Stomach (tissue), 9 donors: ENCODE data around the gene RAD51C. TPM values are rescaled to one million over a fixed set of nuclear protein-coding genes. Genes with fewer than 3 reads are reported as not detected.
"Not testable (repeated sequence)": the region's sequence is repeated elsewhere in the genome, so short reads cannot be mapped to it uniquely, and the experiment has no call there.

Experiments used
- DNase-seq, 2 donors: peaks; one replicate each; pipeline versions ENCODE4 v3.0.0 to v3.0.0-alpha.2; 2013 to 2019
- H3K27ac ChIP-seq, 5 donors: fragments of 200-600 bp in 4 of 5; sonication (generic) in 4 of 5; one replicate each; pipeline ENCODE4 v1.5.1; 2013 to 2019; ENCODE audit warnings: mild to moderate bottlenecking in 1 of 5, moderate library complexity in 1 of 5
- H3K27me3 ChIP-seq, 3 donors: fragments of 200-600 bp; sonication (generic); one replicate each; pipeline ENCODE4 v1.5.1; 2017 to 2019; ENCODE audit warnings: mixed run types in 1 of 3
- H3K36me3 ChIP-seq, 4 donors: fragments of 200-600 bp; sonication (generic); 1 replicate in 3 of 4; 2 replicates in 1 of 4; pipeline ENCODE4 v1.5.1; 2016 to 2019
- H3K4me1 ChIP-seq, 4 donors: fragments of 200-600 bp; sonication (generic); one replicate each; pipeline ENCODE4 v1.5.1; 2016 to 2019
- H3K4me3 ChIP-seq, 4 donors: fragments of 200-600 bp; sonication (generic) in 3 of 4; one replicate each; pipeline ENCODE4 v1.5.1; 2016 to 2019; ENCODE audit warnings: mild to moderate bottlenecking in 1 of 4
- H3K9me3 ChIP-seq, 4 donors: fragments of 200-600 bp; sonication (generic); one replicate each; pipeline ENCODE4 v1.5.1; 2016 to 2019
- EP300 ChIP-seq: sonication (generic); formaldehyde crosslinking; IDR thresholded peaks from one replicate; pipeline ENCODE4 v1.6.1; 2017; ENCODE audit warnings: antibody characterized with exemption
- POLR2A ChIP-seq, 4 donors: fragments of 450-650 bp; IDR thresholded peaks; one replicate each; pipeline ENCODE4 v1.6.1; 2016; ENCODE audit warnings: antibody characterized with exemption in 4 of 4, control low read depth in 2 of 4, mild to moderate bottlenecking in 1 of 4, moderate library complexity in 1 of 4
- POLR2AphosphoS5 ChIP-seq, 3 donors: sonication (generic); formaldehyde crosslinking; IDR thresholded peaks; one replicate each; pipeline ENCODE4 v1.6.1; 2016; ENCODE audit warnings: antibody characterized with exemption in 3 of 3
- WGBS, 5 donors: extraction: QIAGEN DNeasy Blood & Tissue Kit in 3 of 5; methylation state at CpG; one replicate each; pipeline versions ENCODE4 v1.1.5 to v1.1.7; 2013 to 2018; 5-methylcytosine and 5-hydroxymethylcytosine counted together
- intact Hi-C: fragments of 100-400 bp; cut with DNase I; formaldehyde crosslinking; loops from one replicate; pipeline ENCODE4 v1.15.1; 2023; ENCODE audit warnings: low total_unique reads
- polyA plus RNA-seq, 3 donors: library from polyadenylated mRNA; stranded (reverse); fragments of 200-250 nt; gene quantifications; one replicate each; pipeline ENCODE4 v1.2.3, GENCODE V29; 2013
- total RNA-seq, 5 donors: library from RNA; depleted of rRNA; stranded (reverse); fragments of >200 nt; gene quantifications; one replicate each; pipeline versions ENCODE4 v1.1.0 to v1.2.3, GENCODE V29; 2014 to 2016
- TF ChIP-seq, protein P1 (sequence below), 7 experiments: fragments of 450-650 bp in 4 of 7; fragments of 200-600 bp in 3 of 7; sonication (generic) in 3 of 7; IDR thresholded peaks; one replicate each; pipeline ENCODE4 v1.5.1; 2016 to 2019; ENCODE audit warnings: antibody characterized with exemption in 7 of 7, control low read depth in 2 of 7, mild to moderate bottlenecking in 1 of 7
- donor health status: healthy with polysubstance abuse.
- donor health status: Bipolar disorder and iron deficiency.
- donor health status: healthy.

The RAD51C gene
- total and polyA plus RNA-seq, 8 donors = 1.2 to 44.6 (median 22.9) TPM; not detected in 1

DNA sequence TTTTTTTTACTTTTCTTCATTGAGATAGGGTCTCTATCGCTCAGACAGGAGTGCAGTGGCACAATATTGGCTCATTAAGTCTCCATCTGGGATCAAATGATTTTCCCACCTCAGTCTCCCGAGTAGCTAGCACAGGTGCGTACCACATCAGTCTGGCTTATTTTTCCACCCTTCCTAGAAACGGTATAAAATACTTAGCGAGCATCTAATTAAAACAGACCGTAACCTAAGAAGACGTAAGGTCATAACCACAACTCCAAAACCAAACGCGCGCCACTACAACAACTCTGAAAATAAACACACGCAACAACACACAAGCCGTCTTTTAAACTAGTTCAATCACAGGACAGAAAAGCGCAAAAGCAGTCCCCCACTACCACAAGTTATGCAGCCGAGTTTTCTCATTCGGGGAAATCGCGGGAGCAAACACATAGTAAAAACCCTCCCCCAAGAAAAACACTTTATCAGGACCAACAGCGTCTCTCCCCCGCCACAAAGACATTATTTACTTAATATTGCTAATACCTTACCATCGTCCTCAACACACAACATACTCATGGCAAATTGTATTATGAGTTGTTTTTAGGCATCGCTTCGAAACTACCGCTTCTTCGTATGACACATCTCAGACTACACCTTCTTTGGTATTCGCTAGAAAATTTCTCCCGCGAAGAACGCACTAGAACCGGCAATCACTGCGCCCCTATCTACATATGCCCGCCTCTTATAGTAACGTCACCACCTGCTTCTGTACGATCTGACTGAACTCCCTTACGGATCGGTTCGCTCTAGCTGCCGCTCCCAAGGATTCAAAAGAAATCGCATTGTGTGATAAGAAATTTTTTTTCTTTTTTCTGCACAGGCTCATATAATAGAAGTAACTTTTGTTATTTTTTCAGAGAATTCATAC, 33.3 kb upstream of the RAD51C start:
- Histone ChIP-seq H3K4me3 (peak overlapping the region; percentile 35 to 47 (median 40)), H3K4me1 (peaks cover 0 to 17% (median 6%) of the 10 kb centered on the region in 4 donors), H3K27ac (peak overlapping the region; percentile 67 to 87 (median 77)), H3K36me3 (no peaks in the 10 kb centered on the region), H3K9me3 (no peaks in the 10 kb centered on the region), H3K27me3 (no peaks in the 10 kb centered on the region)
- 1 to 2% (median 1%) methylated on average over 38 of the region's 38 CpGs for WGBS, 5 donors
- intact Hi-C loops = no loop called here
- peak; percentile 75 to 96 for DNase-seq
- peak; percentile 99 to 100 (median 100) for TF ChIP-seq POLR2AphosphoS5 (IDR thresholded peaks at IDR 0.05)
- TF ChIP-seq, protein P1, sequence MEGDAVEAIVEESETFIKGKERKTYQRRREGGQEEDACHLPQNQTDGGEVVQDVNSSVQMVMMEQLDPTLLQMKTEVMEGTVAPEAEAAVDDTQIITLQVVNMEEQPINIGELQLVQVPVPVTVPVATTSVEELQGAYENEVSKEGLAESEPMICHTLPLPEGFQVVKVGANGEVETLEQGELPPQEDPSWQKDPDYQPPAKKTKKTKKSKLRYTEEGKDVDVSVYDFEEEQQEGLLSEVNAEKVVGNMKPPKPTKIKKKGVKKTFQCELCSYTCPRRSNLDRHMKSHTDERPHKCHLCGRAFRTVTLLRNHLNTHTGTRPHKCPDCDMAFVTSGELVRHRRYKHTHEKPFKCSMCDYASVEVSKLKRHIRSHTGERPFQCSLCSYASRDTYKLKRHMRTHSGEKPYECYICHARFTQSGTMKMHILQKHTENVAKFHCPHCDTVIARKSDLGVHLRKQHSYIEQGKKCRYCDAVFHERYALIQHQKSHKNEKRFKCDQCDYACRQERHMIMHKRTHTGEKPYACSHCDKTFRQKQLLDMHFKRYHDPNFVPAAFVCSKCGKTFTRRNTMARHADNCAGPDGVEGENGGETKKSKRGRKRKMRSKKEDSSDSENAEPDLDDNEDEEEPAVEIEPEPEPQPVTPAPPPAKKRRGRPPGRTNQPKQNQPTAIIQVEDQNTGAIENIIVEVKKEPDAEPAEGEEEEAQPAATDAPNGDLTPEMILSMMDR (IDR thresholded peaks at IDR 0.05) = peak in 2 of 7 experiments; percentile 16 to 23
- TF ChIP-seq POLR2A (IDR thresholded peaks at IDR 0.05) = peak in 2 of 4 donors; percentile 98 to 100
- TF ChIP-seq EP300 = no peak

DNA sequence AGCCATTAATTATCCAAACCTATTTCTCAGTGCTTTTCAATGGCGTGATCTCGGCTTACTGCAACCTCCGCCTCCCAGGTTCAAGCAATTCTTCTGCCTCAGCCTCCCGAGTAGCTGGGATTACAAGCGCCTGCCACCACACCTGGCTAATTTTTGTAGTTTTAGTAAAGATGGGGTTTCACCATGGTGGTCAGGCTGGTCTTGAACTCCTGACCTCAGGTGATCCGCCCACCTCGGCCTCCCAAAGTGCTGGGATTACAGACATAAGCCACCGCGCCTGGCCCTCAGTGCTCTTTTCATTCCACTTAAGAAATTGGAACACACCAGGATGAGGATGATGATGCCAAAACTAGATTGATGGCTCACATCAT, 32.7 kb upstream of the RAD51C start:
- peaks cover 0 to 17% (median 6%) of the 10 kb centered on the region in 4 donors for H3K4me1 ChIP-seq
- H3K36me3 ChIP-seq, DNase-seq, intact Hi-C loops, H3K27me3 ChIP-seq, H3K9me3 ChIP-seq: not testable (repeated sequence)
- WGBS, 5 donors = 27 to 37% (median 33%) methylated on average over 9 of the region's 9 CpGs
- H3K27ac ChIP-seq = peak overlapping the region in 4 of 5 donors; percentile 70 to 87 (median 80)
- H3K4me3 ChIP-seq = peak overlapping the region; percentile 35 to 47 (median 40)

DNA sequence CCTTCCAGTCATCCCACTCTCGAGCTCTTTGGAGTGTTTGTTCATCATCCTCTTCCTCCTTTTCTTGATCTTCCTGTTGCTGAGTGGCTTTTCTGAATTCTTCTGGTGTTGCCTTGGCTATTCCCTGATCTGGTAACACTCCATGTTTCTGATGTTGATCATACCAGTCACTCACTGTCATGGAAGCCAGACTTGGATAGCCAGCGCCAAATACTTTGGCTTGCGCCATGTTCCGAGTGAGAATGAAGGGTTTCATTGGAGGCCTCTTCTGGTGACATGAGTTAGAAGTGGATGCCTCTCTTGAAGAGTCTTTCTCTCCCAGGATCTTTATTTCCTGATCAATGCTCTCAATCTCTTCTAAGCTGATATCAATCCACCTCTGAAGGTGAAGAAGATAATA, 31.8 kb upstream of the RAD51C start:
- intact Hi-C loops = no loop called here
- TF ChIP-seq, protein P1 (IDR thresholded peaks at IDR 0.05) = no peak
- H3K36me3 ChIP-seq = no peaks in the 10 kb centered on the region
- H3K4me3 ChIP-seq = no peak overlapping the region
- H3K27me3 ChIP-seq = no peaks in the 10 kb centered on the region
- H3K4me1 ChIP-seq = peaks cover 0 to 17% (median 6%) of the 10 kb centered on the region in 4 donors
- no peaks in the 10 kb centered on the region for H3K9me3 ChIP-seq
- 86 to 93% (median 90%) methylated on average over 4 of the region's 4 CpGs for WGBS, 5 donors
- H3K27ac ChIP-seq = no peak overlapping the region
- DNase-seq = no peak

DNA sequence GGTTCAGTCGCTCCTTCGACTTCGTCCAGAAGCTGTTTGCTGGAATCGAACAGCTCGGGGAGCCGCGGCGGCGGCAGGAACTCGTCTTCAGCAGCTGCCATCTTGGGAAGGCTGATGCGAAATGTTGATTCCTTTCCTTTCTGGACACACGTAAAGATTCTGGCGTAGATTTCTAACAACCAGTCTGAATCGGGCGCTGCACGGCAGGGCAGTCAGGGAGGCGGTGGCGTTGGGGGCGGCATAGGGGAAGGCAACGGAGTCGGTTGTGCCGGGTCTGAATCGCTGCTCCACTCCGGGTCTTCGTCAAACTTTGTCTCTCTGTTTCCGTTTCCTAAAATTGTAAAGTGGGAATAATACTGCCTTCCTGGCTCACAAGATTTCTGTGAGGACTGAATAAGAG, 30.9 kb upstream of the RAD51C start:
- intact Hi-C loops = no loop called here
- TF ChIP-seq EP300 (no peak), POLR2AphosphoS5 (IDR thresholded peaks at IDR 0.05) (no peak), POLR2A (IDR thresholded peaks at IDR 0.05) (no peak)
- TF ChIP-seq, protein P1 (IDR thresholded peaks at IDR 0.05) = no peak
- Histone ChIP-seq H3K4me3 (no peak overlapping the region), H3K9me3 (no peaks in the 10 kb centered on the region), H3K27ac (no peak overlapping the region), H3K4me1 (peaks cover 0 to 17% (median 6%) of the 10 kb centered on the region in 4 donors), H3K27me3 (no peaks in the 10 kb centered on the region), H3K36me3 (no peaks in the 10 kb centered on the region)
- 89 to 95% (median 94%) methylated on average over 26 of the region's 26 CpGs for WGBS, 5 donors
- no peak for DNase-seq

DNA sequence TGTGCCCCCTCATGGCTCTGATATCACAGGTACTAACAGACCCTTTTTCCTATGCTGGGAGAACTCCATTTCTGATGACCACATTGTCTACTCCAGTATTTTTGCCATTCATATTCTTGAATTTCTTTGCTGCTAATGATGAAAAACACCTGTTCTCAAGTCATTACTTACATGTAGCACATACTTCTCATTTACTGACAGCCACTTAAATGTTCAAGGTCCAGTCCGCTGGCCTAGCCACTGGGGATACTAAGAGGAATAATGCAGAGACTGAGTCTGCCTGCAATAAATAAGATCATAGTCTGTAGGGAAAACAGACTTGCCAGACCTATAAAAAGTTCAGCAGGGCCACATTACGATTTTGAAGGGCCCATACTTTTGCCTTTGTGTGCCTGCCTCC, 28.1 kb upstream of the RAD51C start:
- TF ChIP-seq EP300 (no peak), POLR2A (IDR thresholded peaks at IDR 0.05) (no peak), POLR2AphosphoS5 (IDR thresholded peaks at IDR 0.05) (no peak)
- TF ChIP-seq, protein P1 (IDR thresholded peaks at IDR 0.05) = no peak
- 77 to 92% (median 84%) methylated on average over 2 of the region's 2 CpGs for WGBS, 5 donors

More for the DNA sequence above, 28.1 kb upstream of the RAD51C start:
- H3K4me3 ChIP-seq = no peak overlapping the region
- no peaks in the 10 kb centered on the region for H3K27me3 ChIP-seq
- no peak overlapping the region for H3K27ac ChIP-seq
- no peak for DNase-seq
- no peaks in the 10 kb centered on the region for H3K9me3 ChIP-seq
- peaks cover 0 to 5% (median 0%) of the 10 kb centered on the region in 4 donors for H3K4me1 ChIP-seq
- H3K36me3 ChIP-seq = no peaks in the 10 kb centered on the region
- intact Hi-C loops = no loop called here
